NCI-H146 treated with DMSO at 0.1 percent for 48 hours (cell line): Measurements from ENCODE around the gene LTBP4.
A peak's percentile ranks its signal among the peaks of the same experiment; 100 is the strongest.
"Not testable (repeated sequence)": the region's sequence is repeated elsewhere in the genome, so short reads cannot be mapped to it uniquely, and the experiment has no call there.

Experiments used
- DNase-seq: peaks from one replicate; lab custom pipeline; 2025; ENCODE audit not compliant: unreplicated experiment; lab: John Stamatoyannopoulos, UW

LTBP4 gene

DNA sequence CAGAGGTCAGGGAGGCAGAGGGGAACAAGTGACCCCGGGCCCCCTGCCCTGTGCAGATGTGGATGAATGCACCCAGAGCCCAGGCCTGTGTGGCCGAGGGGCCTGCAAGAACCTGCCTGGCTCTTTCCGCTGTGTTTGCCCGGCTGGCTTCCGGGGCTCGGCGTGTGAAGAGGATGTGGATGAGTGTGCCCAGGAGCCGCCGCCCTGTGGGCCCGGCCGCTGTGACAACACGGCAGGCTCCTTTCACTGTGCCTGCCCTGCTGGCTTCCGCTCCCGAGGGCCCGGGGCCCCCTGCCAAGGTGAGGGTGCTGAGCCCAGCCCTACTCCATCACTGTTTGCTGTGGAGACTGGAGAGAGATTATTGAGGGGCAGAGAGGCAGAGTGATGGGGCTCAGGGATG, 9.9 kb downstream of the LTBP4 start:
- no peak for DNase-seq

DNA sequence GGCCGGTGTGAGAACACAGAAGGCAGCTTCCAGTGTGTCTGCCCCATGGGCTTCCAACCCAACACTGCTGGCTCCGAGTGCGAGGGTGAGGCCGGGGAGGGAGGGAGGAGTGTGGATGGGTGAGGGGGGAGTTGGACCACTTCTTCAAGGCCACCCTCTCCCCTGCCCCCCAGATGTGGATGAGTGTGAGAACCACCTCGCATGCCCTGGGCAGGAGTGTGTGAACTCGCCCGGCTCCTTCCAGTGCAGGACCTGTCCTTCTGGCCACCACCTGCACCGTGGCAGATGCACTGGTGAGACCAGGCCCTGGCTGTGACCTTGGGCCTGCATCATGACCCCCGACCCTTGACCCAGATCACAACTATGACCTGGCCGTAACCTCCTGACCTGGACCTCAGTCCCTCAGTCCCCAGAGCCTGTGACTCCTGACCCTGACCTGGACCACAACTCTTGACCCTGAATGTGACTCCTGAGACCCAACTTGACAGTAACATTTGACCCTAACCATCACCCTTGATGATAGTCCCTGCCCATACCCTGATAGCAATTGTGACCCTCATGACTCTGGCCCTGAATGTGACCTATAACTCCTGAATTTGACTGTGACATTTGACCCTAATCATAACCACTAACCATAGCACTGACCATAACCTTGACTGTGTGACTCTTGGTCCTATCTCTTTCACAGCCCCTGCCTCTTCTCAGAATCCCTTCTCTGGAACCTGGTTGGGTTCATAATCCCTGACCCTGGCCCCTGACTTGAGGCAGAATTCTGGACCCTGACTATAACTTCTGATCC, 10.9 kb downstream of the LTBP4 start:
- DNase-seq = no peak

DNA sequence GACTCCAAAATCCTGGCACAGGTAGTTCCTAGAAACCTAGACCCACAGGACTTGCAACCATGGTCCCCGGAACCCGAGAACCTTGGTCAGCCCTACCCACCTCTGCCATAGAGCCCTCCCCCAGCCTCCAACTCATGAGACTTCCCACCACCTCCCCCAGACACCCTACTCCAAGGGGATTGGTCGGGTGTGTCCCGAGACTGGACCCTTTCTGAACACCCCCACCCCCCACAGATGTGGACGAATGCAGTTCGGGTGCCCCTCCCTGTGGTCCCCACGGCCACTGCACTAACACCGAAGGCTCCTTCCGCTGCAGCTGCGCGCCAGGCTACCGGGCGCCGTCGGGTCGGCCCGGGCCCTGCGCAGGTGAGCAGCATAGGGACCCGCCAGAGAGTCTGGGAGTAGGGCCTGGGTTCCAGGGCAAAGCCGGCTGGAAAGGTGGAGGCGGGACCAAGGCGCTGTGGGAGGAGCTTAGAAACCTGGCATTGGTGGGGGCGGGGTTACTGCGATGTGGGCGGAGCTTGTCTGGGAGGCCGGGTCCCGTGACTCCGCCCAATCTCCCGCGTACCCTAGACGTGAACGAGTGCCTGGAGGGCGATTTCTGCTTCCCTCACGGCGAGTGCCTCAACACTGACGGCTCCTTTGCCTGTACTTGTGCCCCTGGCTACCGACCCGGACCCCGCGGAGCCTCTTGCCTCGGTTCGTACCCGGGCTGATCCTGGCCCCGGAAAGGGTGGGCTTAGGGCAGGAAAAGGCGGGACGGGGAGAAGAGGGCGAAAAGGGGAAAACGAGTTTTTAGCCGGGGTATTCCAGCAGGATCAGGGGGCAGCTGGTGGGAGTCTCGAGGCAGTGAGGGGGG, 11.9 kb downstream of the LTBP4 start:
- no peak for DNase-seq

DNA sequence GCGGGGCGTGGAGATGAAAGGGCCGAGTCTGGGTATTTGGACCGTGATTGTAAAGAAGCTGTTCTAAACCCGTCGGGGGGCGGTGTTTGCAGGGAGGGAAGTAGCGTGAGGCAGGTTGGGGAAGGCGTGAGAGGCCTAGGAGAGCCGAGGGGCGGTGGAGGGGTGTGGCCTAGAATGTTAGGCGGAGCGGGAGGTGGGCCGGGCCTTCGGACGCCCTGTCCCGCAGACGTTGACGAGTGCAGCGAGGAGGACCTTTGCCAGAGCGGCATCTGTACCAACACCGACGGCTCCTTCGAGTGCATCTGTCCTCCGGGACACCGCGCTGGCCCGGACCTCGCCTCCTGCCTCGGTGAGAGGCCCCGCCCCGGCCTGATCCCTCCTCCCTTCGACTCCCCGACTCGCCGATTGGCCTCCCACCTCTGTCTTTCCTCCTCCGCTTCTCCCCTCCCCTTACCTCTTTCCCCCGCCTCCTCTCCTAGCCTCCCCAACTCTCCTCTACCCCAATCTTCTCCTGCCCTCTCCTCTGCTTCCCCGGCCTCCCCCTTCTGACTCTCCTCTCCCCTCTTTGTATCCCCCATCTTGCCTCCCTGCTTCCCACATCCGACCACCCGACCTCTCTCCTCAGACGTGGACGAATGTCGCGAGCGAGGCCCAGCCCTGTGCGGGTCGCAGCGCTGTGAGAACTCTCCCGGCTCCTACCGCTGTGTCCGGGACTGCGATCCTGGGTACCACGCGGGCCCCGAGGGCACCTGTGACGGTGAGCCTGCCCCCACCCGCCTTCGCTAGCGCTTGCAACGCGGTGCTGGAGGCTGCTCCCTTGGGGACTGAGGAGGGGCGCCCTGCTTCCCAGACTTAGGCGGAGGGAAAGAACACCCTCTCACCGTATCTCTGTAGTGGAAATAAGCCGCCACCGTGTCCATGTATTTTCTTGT, 12.8 kb downstream of the LTBP4 start:
- peak; percentile 29 for DNase-seq

DNA sequence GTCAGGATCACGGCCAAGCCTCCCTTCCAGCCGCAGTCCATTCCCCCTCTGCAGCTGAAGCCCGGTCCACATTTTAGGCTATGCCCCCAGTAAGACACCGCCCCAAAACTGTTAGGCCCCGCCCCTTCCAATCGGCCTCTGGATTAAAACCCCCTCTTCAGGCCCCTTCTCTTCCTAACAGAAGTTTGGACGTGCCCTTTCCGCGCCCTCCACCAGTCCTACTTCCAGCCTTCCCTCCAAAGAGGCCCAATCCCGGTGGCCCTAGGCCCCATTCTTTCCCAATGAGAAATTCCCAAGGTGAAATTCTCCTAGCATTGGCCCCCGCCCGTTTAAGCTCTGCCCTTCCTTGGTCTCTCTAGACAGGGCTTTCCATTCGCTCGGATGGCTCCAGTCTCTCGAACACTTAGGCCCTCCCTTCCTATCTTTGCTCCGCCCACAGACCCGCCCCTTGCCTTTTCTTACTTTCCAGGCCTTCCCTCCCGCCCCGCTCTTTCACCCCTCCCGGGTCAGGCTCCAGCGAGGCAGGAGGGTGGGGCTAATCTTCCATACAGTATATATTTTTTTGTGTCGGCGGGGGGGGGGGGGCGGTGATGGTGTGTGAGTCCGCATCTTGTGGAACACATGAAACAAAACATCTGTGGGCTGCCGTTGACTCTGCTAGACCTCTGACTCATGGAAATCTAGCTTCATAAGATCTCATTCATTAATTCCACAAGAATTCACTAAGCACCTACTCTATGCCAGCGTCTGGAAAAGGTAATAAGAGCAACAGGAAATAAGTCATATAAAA, 13.6 kb downstream of the LTBP4 start:
- peak; percentile 27 for DNase-seq

DNA sequence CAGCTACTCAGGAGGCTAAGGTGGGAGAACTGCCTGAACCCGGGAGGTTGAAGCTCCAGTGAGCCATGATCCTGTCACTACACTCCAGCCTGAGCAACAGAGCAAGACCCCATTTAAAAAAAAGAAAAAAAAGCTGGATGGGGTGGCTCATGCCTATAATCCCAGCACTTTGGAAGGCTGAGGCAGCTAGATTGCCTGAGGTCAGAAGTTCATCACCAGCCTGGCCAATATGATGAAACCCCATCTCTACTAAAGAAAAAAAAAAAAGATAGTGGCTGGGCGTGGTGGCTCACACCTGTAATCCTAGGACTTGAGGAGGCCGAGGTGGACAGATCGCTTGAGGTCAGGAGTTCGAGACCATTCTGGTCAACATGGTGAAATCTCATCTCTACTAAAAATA, 15.0 kb downstream of the LTBP4 start:
- no peak for DNase-seq

DNA sequence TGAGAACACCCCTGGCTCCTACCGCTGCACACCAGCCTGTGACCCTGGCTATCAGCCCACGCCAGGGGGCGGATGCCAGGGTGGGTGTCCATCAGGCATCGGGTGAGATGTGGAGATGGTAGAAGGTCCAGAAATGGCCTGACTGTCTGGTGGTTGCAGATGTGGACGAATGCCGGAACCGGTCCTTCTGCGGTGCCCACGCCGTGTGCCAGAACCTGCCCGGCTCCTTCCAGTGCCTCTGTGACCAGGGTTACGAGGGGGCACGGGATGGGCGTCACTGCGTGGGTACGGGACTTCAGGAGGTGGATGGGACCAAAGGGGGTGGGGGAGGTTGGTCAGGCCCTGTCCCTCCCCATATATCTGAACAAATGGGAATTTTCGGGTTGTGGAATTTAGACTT, 15.8 kb downstream of the LTBP4 start:
- no peak for DNase-seq

DNA sequence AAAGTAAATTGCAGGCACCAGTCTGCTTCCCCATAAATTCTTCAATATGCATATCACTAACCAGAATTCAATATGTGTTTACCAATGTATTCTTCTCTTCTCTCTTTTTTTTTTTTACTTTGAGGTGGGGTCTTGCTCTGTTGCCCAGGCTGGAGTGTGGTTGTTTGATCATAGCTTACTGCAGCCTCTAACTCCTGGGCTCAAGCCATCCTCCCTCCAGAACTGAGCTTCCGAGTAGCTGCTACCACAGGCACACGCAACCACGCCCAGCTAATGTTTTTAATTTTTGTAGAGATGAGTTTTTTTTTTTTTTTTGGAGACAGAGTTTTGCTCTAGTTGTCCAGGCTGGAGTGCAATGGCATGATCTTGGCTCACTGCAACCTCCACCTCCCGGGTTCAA, 16.8 kb downstream of the LTBP4 start:
- no peak for DNase-seq

DNA sequence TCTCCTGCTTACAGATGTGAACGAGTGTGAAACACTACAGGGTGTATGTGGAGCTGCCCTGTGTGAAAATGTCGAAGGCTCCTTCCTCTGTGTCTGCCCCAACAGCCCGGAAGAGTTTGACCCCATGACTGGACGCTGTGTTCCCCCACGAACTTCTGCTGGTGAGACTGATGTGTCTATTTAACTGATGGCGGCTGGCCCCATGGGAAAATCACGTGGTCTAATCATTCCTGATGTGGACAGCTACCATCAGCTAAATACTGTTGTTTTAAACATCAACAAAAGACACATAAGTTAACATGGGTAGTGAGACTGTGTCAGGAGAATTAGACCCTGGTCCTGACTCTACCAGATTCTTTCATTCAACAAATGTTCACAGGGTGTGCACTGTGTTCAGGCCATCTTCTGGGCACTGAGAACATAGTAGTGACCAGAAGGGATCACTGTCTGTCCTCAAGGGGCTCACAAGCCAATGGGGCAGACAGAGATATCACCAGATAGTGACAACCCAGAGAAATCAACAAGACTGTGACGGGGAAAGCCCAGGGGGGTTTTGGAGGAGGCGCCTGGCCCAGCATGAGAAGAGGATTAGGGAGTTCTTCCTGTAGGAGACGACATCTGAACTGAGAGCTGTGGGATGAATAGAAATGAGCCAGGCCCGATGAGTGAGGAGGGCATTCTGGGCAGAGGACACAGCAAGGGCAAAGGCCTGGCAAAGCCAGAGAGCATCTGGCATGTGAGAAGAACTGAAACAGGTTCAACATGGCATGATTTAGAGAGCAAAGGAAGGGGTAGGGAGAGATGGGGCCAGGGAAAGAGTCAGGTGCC, 18.4 kb downstream of the LTBP4 start:
- no peak for DNase-seq

DNA sequence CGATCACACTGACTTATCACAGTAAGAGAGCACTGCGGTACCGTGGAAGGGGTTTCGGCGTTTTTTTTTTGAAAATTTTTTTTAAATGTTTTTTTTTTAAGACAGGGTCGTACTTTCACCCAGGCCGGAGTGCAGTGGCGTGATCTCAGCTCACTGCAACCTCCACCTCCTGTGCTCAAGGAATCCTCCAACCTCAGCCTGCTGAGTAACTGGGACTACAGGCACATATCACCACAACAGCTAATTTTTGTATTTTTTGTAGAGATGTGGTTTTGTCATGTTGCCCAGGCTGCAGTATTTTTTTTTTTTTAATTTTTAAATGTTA, 19.0 kb downstream of the LTBP4 start:
- no peak for DNase-seq

DNA sequence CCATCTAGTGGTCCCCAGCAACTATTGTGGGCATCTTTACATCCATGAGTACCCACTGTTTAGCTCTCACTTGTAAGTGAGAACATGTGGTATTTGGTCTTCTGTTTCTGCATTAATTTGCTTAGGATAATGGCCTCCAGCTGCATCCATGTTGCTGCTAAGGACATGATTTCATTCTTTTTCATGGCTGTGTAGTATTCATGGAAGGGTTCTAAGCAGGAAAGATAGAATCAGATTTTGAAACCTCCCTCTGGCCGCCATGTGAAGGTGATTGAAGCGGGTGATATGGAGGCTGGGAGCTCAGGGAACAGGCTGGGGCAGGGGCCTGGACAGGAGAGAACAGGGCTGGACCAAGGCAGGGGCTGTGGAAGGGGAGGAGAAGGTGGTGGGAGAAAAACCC, 20.1 kb downstream of the LTBP4 start:
- DNase-seq = no peak

DNA sequence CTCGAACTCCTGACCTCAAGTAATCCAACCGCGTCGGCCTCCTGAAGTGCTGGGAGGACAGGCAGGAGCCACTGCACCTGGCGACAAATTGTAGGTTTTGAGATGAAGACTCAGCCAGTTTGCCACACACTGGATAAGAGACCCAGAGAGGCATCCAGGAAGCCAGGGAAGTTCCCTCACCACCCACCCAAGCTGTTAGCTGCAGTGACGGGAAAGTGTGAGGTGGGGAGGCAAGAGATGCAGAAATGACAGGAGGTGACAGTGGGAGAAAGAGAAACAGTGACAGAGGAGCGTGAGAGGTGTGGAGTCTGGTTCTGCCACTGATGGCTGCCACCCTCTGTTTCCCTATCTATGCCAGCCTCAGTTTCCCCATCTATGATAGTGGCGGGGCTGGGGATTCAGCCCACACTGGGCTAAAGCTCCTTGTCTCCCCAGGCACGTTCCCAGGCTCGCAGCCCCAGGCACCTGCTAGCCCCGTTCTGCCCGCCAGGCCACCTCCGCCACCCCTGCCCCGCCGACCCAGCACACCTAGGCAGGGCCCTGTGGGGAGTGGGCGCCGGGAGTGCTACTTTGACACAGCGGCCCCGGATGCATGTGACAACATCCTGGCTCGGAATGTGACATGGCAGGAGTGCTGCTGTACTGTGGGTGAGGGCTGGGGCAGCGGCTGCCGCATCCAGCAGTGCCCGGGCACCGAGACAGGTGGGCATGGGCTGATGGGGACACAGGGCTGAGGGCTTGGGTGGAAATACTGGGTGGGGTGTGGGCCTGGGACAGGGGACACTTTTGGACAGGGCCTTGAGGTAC, 21.0 kb downstream of the LTBP4 start:
- DNase-seq = no peak

DNA sequence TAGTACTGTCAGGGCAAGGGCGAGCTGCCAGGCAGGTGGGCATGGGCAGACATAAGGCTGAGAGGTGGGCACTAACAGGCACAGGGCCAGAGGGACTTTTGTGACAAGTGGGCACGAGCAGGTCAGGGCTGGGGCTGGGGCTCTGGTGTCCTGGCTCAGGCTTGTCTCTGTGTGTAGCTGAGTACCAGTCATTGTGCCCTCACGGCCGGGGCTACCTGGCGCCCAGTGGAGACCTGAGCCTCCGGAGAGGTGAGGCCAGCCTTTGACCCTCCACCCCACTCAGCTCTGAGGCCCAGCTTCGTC, 21.6 kb downstream of the LTBP4 start:
- DNase-seq = no peak

DNA sequence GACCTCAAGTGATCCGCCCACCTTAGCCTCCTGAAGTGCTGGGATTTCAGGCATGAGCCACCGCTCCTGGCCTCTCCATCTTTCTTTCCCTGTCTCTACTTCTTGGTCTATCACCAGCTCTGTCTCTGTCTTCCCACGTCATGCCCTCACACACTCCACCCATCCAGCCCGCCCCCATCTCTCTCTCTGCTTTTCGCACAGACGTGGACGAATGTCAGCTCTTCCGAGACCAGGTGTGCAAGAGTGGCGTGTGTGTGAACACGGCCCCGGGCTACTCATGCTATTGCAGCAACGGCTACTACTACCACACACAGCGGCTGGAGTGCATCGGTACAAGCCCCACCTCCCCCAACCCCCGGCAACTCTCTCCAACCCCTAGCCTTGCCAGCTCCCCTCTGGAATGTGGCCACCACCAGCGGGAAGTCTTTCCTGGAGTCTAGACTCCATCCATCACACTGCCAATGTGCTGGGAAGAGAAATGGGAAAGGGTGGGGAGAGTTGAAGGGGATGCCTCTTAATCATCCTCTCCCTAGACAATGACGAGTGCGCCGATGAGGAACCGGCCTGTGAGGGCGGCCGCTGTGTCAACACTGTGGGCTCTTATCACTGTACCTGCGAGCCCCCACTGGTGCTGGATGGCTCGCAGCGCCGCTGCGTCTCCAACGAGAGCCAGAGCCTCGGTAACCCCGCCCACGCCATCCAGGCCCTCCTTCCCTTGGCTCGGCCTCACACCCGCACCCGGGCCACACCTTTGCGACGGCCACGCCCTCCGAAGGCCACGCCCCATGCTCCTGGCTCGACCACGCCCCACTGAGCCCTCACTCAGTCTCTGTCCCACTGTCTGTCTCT, 22.5 kb downstream of the LTBP4 start:
- peak; percentile 92 for DNase-seq

DNA sequence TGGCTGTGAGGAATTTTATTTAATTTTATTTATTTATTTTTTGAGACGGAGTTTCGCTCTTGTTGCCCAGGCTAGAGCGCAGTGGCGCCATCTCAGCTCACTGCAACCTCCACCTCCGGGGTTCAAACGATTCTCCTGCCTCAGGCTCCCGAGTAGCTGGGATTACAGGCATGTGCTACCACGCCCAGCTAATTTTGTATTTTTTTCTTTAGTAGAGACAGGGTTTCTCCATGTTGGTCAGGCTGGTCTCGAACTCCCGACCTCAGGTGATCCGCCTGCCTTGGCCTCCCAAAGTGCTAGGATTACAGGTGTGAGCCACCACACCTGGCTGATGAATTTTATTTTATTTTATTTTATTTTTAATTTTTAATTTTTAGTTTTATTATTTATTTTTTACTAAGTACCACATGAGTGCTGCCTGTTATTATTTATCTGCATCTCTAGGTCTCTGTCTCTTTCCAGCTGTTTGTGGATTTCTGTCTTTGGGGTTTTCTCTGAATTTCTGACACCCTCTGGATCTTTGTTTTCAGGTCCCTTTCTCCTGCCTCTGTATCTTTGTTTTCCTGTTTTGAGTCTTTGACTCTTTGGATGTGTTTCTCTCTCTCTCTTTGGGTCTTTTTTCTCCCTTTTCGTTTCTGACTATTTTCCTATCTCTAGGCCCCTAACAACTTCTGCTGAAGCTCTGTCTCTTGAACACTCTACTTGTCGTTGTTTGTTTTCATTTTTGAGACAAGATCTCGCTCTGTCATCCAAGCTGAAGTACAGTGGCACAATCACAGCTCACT, 23.4 kb downstream of the LTBP4 start:
- DNase-seq = not testable (repeated sequence)

DNA sequence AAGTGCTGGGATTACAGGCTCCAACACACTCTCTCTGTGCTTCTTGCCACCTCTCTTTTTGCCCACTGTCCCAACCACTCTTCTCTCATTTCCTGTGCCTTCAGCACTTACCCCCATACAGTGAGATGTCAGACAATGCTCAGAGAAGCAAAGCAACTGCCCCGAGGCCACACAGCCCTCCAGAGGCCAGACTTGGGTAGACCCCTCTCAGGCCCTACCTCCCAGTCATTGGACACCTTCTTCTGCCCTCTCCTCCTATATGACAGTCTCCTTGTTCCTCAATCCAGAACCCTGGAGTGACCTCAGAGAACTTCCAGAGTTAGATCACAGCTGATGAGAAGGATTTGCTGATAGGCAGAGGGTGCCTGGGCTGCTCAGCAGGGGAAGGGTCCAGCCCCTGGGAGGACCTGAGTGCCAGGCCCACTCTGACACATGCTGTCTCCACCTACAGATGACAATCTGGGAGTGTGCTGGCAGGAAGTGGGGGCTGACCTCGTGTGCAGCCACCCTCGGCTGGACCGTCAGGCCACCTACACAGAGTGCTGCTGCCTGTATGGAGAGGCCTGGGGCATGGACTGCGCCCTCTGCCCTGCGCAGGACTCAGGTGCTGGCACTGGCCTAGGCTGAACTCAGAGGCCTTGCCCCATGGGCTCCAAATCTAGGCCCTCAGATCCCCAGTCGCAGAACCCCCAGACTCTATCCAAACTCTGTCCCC, 24.4 kb downstream of the LTBP4 start:
- no peak for DNase-seq

DNA sequence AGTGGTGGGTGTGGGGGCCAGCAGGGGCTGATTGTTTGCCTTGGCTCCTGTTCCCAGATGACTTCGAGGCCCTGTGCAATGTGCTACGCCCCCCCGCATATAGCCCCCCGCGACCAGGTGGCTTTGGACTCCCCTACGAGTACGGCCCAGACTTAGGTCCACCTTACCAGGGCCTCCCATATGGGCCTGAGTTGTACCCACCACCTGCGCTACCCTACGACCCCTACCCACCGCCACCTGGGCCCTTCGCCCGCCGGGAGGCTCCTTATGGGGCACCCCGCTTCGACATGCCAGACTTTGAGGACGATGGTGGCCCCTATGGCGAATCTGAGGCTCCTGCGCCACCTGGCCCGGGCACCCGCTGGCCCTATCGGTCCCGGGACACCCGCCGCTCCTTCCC, 25.7 kb downstream of the LTBP4 start:
- no peak for DNase-seq
